HG02981 (cell line): Measurements from ENCODE around the gene ZNF462.

Experiments used
- ATAC-seq: cut with Tn5 transposase; IDR thresholded peaks from one replicate; pipeline ENCODE4 v1.9.1; 2021; ENCODE audit warnings: mild to moderate bottlenecking, moderate library complexity; ENCODE audit not compliant: unreplicated experiment

ZNF462 gene

GRCh38 chr9:106861640-106862109 is 1.3 kb upstream of the ZNF462 start:
- ATAC-seq: no peak

- no peak for ATAC-seq
These were observed 701 bp upstream of the ZNF462 start for GRCh38 chr9:106862110-106862820.

GRCh38 chr9:106864373-106865143 is 1.6 kb downstream of the ZNF462 start:
- no peak for ATAC-seq

- ATAC-seq: no peak
These were observed 3.3 kb downstream of the ZNF462 start for GRCh38 chr9:106866243-106866642.

GRCh38 chr9:106867286-106867685 is 4.3 kb downstream of the ZNF462 start:
- ATAC-seq: no peak

GRCh38 chr9:106868087-106868486 is 5.1 kb downstream of the ZNF462 start:
- no peak for ATAC-seq

GRCh38 chr9:106868565-106868964 is 5.6 kb downstream of the ZNF462 start:
- no peak for ATAC-seq

GRCh38 chr9:106869028-106869427 is 6.1 kb downstream of the ZNF462 start:
- no peak for ATAC-seq

- ATAC-seq: no peak
These were observed 6.5 kb downstream of the ZNF462 start for GRCh38 chr9:106869458-106869857.

GRCh38 chr9:106872641-106873040 is 9.7 kb downstream of the ZNF462 start:
- ATAC-seq: no peak

GRCh38 chr9:106874031-106874430 is 11.1 kb downstream of the ZNF462 start:
- ATAC-seq: no peak

- ATAC-seq: no peak
These were observed 11.7 kb downstream of the ZNF462 start for GRCh38 chr9:106874652-106875051.

GRCh38 chr9:106875529-106875928 is 12.6 kb downstream of the ZNF462 start:
- no peak for ATAC-seq

- ATAC-seq: no peak
These were observed 14.4 kb downstream of the ZNF462 start for GRCh38 chr9:106877345-106877744.

- ATAC-seq: no peak
These were observed 15.3 kb downstream of the ZNF462 start for GRCh38 chr9:106878081-106878837.

- ATAC-seq: no peak
These were observed 16.0 kb downstream of the ZNF462 start for GRCh38 chr9:106878934-106879333.

- ATAC-seq: no peak
These were observed 16.5 kb downstream of the ZNF462 start for GRCh38 chr9:106879439-106879882.

GRCh38 chr9:106880081-106880480 is 17.1 kb downstream of the ZNF462 start:
- no peak for ATAC-seq

GRCh38 chr9:106880863-106881262 is 17.9 kb downstream of the ZNF462 start:
- ATAC-seq: no peak

- ATAC-seq: no peak
These were observed 20.1 kb downstream of the ZNF462 start for GRCh38 chr9:106883030-106883429.

GRCh38 chr9:106883626-106884190 is 20.7 kb downstream of the ZNF462 start:
- ATAC-seq: no peak
